WERI-Rb-1 (cell line): Measurements from ENCODE around the gene GGTLC2.

ENCODE experiments used
- DNase-seq: peaks from one replicate; pipeline ENCODE4 v3.0.0-alpha.2; 2020
- H3K27ac ChIP-seq: fragments of 250-450 bp; sonication (Bioruptor Pico); 2 replicates; pipeline ENCODE4 v1.5.1; 2020; ENCODE audit warnings: mild to moderate bottlenecking, moderate library complexity
- H3K27me3 ChIP-seq: fragments of 250-450 bp; sonication (Bioruptor Pico); 2 replicates; pipeline ENCODE4 v1.5.1; 2021; ENCODE audit warnings: mild to moderate bottlenecking, low read depth, moderate library complexity; ENCODE audit not compliant: insufficient read depth, severe bottlenecking
- H3K36me3 ChIP-seq: fragments of 250-450 bp; sonication (Bioruptor Pico); 2 replicates; pipeline ENCODE4 v1.5.1; 2020; ENCODE audit warnings: mild to moderate bottlenecking, moderate library complexity
- H3K4me3 ChIP-seq: 2 replicates; pipeline ENCODE4 v1.5.1; 2011; ENCODE audit warnings: low read depth, mild to moderate bottlenecking, control low read depth, low read length
- H3K9me3 ChIP-seq: fragments of 250-450 bp; sonication (Bioruptor Pico); 2 replicates; pipeline ENCODE4 v1.5.1; 2021; ENCODE audit warnings: mild to moderate bottlenecking, moderate library complexity; ENCODE audit not compliant: severe bottlenecking
- CTCF ChIP-seq: IDR thresholded peaks from 2 replicates; pipeline ENCODE4 v1.5.1; 2011; ENCODE audit warnings: low read depth, mild to moderate bottlenecking, control low read depth, inconsistent platforms, low read length

Gene GGTLC2

DNA sequence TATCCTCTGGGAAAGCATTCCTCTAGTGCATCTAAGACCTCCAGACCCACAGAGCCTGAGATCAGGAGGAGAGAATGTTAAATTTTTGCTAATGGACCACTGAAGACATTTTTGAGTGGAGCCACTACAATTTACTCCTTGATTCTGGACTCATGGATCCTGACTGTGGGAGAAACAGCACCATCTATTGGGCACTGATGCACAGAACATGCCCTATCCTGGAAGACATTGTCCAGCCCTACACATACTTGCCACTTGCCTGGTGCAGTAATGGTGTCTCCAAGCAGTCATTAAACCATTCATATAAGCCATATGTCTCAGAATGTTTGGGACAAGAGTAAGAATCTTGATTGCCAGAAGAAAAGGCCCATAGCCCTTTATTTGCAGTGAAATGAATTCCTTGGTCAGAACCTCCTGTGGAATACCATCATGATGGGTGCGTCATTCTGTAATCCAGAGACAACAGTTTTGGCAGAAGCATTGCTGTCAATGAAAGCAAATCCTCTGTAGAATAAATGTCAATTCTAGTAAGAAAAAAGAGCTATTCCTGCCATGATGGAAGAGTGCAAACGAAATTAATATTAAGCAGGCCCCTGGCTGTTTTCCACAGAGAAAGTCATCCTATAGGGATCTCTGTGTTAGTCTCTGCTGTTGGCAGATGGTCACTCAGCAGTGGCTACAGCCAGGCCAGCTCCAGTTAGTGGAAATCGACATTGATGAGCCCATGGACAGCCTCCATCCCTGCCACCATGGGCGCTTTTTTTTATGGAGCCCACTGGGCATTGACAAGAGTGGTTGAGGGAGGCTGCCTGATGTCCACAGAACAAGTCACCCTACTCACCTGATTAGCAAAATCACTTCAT, 43.5 kb downstream of the GGTLC2 start:
- no peaks in the 10 kb centered on the region for H3K36me3 ChIP-seq
- peak; percentile 79 for TF ChIP-seq CTCF
- no peak overlapping the region for H3K4me3 ChIP-seq
- no peak overlapping the region for H3K27ac ChIP-seq
- H3K9me3 ChIP-seq, result no peaks in the 10 kb centered on the region
- DNase-seq, result peak; percentile 60
- H3K27me3 ChIP-seq, result no peaks in the 10 kb centered on the region

DNA sequence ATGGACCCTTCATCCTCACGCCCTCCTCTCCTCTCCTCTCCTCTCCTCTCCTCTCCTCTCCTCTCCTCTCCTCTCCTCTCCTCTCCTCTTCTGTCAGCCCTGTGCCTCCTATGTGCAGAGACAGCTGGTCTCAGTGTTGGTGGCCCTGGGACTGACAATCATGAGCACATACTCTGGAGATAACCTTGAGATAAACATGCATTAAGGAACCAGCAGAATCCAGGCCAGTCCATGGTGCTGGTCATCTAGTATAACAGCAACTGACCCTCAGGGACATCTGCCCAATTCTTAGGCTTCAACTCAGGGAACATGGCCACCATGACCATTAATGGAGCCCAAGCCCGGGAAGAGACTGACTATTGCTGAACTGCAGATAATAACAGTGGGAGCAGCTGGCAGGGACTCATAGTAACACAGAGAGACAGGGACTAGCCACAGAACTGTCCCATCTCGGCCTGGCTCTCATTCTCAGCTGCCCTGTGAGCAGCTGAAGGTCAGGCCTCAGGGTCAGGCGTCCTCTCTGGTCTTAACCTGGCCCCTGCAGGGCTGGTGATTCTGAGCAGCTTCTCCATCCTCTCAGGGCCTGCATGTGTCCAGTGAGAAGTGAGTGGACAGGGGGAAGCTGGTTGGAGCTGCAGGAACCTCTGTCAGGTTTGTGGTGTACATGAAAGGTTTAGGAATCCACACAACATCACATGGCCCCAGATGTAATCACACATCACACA, 45.4 kb downstream of the GGTLC2 start:
- Histone ChIP-seq H3K9me3 (no peaks in the 10 kb centered on the region), H3K27ac (no peak overlapping the region), H3K36me3 (no peaks in the 10 kb centered on the region), H3K4me3 (no peak overlapping the region), H3K27me3 (no peaks in the 10 kb centered on the region)
- no peak for DNase-seq
- no peak for TF ChIP-seq CTCF

- no peaks in the 10 kb centered on the region for H3K9me3 ChIP-seq
- H3K36me3 ChIP-seq, result no peaks in the 10 kb centered on the region
- TF ChIP-seq CTCF, result no peak
- no peak overlapping the region for H3K27ac ChIP-seq
- no peaks in the 10 kb centered on the region for H3K27me3 ChIP-seq
- H3K4me3 ChIP-seq, result no peak overlapping the region
- no peak for DNase-seq
These were observed 46.6 kb downstream of the GGTLC2 start for GRCh38 chr22:22691055-22691454.

DNA sequence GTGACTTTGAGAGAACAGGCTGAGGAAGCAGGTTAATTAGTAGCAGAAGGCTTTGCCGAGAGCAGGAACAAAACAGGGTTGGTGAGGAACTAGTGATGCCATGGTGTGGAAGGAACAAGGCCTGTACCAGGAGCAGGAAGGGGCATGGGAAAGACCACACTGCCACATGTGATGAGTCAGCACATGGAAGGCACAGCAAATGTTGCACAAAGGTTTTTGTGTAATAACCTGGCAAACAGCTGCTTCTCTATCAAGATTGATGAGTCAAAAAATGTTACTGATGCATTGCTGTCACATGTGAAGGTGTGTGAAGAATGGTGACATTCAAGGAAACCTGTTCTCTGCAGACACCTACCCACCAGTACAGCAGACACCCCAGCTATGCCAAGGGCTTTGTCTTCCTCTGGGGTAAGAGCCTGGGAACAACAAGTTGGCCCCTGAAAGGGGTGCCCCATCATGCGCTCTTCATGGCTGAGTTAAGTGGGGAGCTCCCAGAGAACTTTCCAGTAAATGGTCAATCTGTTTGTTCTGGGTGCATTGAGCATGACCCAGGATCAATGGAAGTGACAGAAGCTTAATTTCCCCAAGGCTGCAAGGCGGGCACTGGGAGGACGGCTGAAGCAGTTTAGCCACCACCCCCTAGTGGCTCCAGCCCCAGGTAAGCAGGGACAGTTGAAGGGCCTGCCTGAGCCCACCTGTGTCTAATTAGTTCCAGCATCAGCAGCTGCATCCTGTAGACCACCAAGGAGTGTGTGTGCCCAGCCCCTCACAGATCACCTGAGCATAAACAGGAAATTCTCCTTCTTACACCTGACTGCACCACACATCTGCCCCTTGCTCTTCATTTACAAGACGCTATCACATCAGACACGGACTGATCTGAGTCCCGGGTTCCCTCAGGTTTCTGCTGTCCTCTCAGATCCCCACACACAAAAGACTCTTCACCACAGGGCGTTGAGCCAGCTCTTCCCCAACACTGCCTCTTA, 47.6 kb downstream of the GGTLC2 start:
- no peak for DNase-seq
- Histone ChIP-seq H3K36me3 (no peaks in the 10 kb centered on the region), H3K9me3 (no peaks in the 10 kb centered on the region), H3K4me3 (no peak overlapping the region), H3K27me3 (no peaks in the 10 kb centered on the region), H3K27ac (no peak overlapping the region)
- no peak for TF ChIP-seq CTCF

GRCh38 chr22:22692707-22693530, 48.5 kb downstream of the GGTLC2 start:
- Histone ChIP-seq H3K9me3 (no peaks in the 10 kb centered on the region), H3K36me3 (no peaks in the 10 kb centered on the region), H3K4me3 (no peak overlapping the region), H3K27ac (no peak overlapping the region), H3K27me3 (no peaks in the 10 kb centered on the region)
- peak; percentile 84 for DNase-seq
- peak; percentile 92 for TF ChIP-seq CTCF
